ENCODE data around the gene ZSCAN10. TPM values are rescaled to one million over a fixed set of nuclear protein-coding genes. Genes with fewer than 3 reads are reported as not detected.

The ZSCAN10 gene
- total and polyA plus RNA-seq, 2 experiments from 2014 or later, result 217 to 519 TPM

DNA sequence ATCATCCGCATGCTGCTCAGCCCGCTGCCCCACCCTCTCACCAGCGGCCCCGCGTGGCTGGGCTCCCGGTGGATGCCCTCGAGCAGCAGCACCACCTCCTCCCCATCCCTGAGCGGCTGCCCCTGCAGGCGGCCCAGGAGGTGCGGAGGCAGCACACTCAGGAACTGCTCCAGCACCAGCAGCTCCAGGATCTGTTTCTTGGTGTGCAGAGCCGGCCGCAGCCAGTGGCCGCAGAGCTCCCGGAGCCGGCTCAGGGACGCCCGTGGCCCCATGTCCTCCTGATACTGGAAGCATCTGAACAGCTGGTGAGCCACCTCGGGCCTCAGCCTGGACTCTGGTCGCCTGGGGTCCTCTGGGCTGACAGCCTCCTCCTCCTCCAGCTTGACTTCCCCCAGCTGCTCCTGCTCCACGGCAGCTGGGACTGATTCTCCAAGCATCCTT, 6.6 kb downstream of the ZSCAN10 start:
- Mint-ChIP-seq H3K27me3 (ENCODE audit: insufficient read depth, low read depth, poor library complexity) (peaks cover 29% of the 10 kb centered on the region), H3K9me3 (no peaks in the 10 kb centered on the region), H3K4me1 (peaks cover 39% of the 10 kb centered on the region), H3K27ac (no peak overlapping the region), H3K36me3 (ENCODE audit: low read depth) (peaks cover 96% of the 10 kb centered on the region), H3K4me3 (no peak overlapping the region; the same call in 2 of the 3 replicates)
- Histone ChIP-seq H3K27me3 (ENCODE audit: insufficient read depth) (no peaks in the 10 kb centered on the region), H4K20me1 (replicated peaks; ENCODE audit: insufficient read depth) (peaks cover 46% of the 10 kb centered on the region), H2AFZ (no peak overlapping the region), H3F3A (replicated peaks; ENCODE audit: low read depth) (peaks cover 62% of the 10 kb centered on the region), H3K4me2 (no peak overlapping the region), H3K79me2 (replicated peaks; ENCODE audit: insufficient read depth) (peaks cover 62% of the 10 kb centered on the region), H3K27ac (ENCODE audit: low read depth) (no peak overlapping the region), H3K9me2 (ENCODE audit: insufficient read depth) (no peaks in the 10 kb centered on the region), H3K36me3 (ENCODE audit: insufficient read depth) (peaks cover 42% of the 10 kb centered on the region), H3K4me3 (no peak overlapping the region), H3K4me1 (ENCODE audit: insufficient read depth) (peaks cover 41% of the 10 kb centered on the region)
- no peak for DNase-seq (ENCODE audit: low spot score)
- no peak for TF ChIP-seq NANOG (IDR thresholded peaks at IDR 0.05; ENCODE audit: borderline replicate concordance)
- TF ChIP-seq EZH2 (IDR thresholded peaks at IDR 0.05; ENCODE audit: low read depth, unreplicated experiment), result no peak
- TF ChIP-seq CREB1 (CRISPR knock-in tag; IDR thresholded peaks at IDR 0.05; ENCODE audit: low read depth), result no peak
- no peak for TF ChIP-seq STAT1 (IDR thresholded peaks at IDR 0.05; ENCODE audit: unreplicated experiment)
- TF ChIP-seq, protein P1, sequence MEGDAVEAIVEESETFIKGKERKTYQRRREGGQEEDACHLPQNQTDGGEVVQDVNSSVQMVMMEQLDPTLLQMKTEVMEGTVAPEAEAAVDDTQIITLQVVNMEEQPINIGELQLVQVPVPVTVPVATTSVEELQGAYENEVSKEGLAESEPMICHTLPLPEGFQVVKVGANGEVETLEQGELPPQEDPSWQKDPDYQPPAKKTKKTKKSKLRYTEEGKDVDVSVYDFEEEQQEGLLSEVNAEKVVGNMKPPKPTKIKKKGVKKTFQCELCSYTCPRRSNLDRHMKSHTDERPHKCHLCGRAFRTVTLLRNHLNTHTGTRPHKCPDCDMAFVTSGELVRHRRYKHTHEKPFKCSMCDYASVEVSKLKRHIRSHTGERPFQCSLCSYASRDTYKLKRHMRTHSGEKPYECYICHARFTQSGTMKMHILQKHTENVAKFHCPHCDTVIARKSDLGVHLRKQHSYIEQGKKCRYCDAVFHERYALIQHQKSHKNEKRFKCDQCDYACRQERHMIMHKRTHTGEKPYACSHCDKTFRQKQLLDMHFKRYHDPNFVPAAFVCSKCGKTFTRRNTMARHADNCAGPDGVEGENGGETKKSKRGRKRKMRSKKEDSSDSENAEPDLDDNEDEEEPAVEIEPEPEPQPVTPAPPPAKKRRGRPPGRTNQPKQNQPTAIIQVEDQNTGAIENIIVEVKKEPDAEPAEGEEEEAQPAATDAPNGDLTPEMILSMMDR (conservative IDR thresholded peaks at IDR 0.05; ENCODE audit: low read depth in 2 of 2), result no peak
- TF ChIP-seq, protein P2, sequence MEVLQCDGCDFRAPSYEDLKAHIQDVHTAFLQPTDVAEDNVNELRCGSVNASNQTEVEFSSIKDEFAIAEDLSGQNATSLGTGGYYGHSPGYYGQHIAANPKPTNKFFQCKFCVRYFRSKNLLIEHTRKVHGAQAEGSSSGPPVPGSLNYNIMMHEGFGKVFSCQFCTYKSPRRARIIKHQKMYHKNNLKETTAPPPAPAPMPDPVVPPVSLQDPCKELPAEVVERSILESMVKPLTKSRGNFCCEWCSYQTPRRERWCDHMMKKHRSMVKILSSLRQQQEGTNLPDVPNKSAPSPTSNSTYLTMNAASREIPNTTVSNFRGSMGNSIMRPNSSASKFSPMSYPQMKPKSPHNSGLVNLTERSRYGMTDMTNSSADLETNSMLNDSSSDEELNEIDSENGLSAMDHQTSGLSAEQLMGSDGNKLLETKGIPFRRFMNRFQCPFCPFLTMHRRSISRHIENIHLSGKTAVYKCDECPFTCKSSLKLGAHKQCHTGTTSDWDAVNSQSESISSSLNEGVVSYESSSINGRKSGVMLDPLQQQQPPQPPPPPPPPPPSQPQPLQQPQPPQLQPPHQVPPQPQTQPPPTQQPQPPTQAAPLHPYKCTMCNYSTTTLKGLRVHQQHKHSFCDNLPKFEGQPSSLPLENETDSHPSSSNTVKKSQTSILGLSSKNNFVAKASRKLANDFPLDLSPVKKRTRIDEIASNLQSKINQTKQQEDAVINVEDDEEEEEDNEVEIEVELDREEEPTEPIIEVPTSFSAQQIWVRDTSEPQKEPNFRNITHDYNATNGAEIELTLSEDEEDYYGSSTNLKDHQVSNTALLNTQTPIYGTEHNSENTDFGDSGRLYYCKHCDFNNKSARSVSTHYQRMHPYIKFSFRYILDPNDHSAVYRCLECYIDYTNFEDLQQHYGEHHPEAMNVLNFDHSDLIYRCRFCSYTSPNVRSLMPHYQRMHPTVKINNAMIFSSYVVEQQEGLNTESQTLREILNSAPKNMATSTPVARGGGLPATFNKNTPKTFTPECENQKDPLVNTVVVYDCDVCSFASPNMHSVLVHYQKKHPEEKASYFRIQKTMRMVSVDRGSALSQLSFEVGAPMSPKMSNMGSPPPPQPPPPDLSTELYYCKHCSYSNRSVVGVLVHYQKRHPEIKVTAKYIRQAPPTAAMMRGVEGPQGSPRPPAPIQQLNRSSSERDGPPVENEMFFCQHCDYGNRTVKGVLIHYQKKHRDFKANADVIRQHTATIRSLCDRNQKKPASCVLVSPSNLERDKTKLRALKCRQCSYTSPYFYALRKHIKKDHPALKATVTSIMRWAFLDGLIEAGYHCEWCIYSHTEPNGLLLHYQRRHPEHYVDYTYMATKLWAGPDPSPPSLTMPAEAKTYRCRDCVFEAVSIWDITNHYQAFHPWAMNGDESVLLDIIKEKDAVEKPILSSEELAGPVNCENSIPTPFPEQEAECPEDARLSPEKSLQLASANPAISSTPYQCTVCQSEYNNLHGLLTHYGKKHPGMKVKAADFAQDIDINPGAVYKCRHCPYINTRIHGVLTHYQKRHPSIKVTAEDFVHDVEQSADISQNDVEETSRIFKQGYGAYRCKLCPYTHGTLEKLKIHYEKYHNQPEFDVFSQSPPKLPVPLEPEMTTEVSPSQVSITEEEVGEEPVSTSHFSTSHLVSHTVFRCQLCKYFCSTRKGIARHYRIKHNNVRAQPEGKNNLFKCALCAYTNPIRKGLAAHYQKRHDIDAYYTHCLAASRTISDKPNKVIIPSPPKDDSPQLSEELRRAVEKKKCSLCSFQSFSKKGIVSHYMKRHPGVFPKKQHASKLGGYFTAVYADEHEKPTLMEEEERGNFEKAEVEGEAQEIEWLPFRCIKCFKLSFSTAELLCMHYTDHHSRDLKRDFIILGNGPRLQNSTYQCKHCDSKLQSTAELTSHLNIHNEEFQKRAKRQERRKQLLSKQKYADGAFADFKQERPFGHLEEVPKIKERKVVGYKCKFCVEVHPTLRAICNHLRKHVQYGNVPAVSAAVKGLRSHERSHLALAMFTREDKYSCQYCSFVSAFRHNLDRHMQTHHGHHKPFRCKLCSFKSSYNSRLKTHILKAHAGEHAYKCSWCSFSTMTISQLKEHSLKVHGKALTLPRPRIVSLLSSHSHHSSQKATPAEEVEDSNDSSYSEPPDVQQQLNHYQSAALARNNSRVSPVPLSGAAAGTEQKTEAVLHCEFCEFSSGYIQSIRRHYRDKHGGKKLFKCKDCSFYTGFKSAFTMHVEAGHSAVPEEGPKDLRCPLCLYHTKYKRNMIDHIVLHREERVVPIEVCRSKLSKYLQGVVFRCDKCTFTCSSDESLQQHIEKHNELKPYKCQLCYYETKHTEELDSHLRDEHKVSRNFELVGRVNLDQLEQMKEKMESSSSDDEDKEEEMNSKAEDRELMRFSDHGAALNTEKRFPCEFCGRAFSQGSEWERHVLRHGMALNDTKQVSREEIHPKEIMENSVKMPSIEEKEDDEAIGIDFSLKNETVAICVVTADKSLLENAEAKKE (CRISPR knock-in tag; IDR thresholded peaks at IDR 0.05), result no peak
- TF ChIP-seq, protein P3, sequence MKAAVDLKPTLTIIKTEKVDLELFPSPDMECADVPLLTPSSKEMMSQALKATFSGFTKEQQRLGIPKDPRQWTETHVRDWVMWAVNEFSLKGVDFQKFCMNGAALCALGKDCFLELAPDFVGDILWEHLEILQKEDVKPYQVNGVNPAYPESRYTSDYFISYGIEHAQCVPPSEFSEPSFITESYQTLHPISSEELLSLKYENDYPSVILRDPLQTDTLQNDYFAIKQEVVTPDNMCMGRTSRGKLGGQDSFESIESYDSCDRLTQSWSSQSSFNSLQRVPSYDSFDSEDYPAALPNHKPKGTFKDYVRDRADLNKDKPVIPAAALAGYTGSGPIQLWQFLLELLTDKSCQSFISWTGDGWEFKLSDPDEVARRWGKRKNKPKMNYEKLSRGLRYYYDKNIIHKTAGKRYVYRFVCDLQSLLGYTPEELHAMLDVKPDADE (IDR thresholded peaks at IDR 0.05), result no peak
- TF ChIP-seq EZH2phosphoT487 (IDR thresholded peaks at IDR 0.05; ENCODE audit: unreplicated experiment), result no peak
- TF ChIP-seq, protein P4, sequence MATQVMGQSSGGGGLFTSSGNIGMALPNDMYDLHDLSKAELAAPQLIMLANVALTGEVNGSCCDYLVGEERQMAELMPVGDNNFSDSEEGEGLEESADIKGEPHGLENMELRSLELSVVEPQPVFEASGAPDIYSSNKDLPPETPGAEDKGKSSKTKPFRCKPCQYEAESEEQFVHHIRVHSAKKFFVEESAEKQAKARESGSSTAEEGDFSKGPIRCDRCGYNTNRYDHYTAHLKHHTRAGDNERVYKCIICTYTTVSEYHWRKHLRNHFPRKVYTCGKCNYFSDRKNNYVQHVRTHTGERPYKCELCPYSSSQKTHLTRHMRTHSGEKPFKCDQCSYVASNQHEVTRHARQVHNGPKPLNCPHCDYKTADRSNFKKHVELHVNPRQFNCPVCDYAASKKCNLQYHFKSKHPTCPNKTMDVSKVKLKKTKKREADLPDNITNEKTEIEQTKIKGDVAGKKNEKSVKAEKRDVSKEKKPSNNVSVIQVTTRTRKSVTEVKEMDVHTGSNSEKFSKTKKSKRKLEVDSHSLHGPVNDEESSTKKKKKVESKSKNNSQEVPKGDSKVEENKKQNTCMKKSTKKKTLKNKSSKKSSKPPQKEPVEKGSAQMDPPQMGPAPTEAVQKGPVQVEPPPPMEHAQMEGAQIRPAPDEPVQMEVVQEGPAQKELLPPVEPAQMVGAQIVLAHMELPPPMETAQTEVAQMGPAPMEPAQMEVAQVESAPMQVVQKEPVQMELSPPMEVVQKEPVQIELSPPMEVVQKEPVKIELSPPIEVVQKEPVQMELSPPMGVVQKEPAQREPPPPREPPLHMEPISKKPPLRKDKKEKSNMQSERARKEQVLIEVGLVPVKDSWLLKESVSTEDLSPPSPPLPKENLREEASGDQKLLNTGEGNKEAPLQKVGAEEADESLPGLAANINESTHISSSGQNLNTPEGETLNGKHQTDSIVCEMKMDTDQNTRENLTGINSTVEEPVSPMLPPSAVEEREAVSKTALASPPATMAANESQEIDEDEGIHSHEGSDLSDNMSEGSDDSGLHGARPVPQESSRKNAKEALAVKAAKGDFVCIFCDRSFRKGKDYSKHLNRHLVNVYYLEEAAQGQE (IDR thresholded peaks at IDR 0.05; ENCODE audit: unreplicated experiment), result no peak
- no peak for TF ChIP-seq POLR2AphosphoS5 (IDR thresholded peaks at IDR 0.05; ENCODE audit: low read depth)
- no peak for TF ChIP-seq ZNF114 (CRISPR knock-in tag; IDR thresholded peaks at IDR 0.05)
- TF ChIP-seq ZNF331 (CRISPR knock-in tag; IDR thresholded peaks at IDR 0.05; ENCODE audit: low read depth), result no peak
- TF ChIP-seq JUNB (IDR thresholded peaks at IDR 0.05; ENCODE audit: unreplicated experiment), result no peak
- no peak for ATAC-seq

Measured in GM23338 (cell line).